Right lobe of liver (tissue), 6 donors: ENCODE results near the gene CENPM. TPM values are rescaled to one million over a fixed set of nuclear protein-coding genes. Genes with fewer than 3 reads are reported as not detected.

Source experiments
- ATAC-seq, 4 donors: fragments of 200-7000 bp; cut with Tn5 transposase; one replicate each; pipeline ENCODE4 v1.9.1; 2020; ENCODE audit warnings: mild to moderate bottlenecking in 4 of 4, moderate library complexity in 4 of 4
- DNase-seq, 3 donors: peaks; one replicate each; pipeline ENCODE4 v3.0.0-alpha.2; 2020
- H3K27ac ChIP-seq, 3 donors: fragments of 200-600 bp; one replicate each; pipeline ENCODE4 v1.8.0; 2022
- H3K27me3 ChIP-seq, 2 donors: fragments of 200-600 bp; one replicate each; pipeline ENCODE4 v1.8.0; 2022
- H3K36me3 ChIP-seq, 4 donors: fragments of 200-600 bp; sonication (generic) in 1 of 4; one replicate each; pipeline versions ENCODE4 v1.5.1 to v1.8.0; 2017 to 2022; ENCODE audit warnings: control low read depth in 1 of 4
- H3K4me1 ChIP-seq, 4 donors: fragments of 200-600 bp; sonication (generic) in 1 of 4; one replicate each; pipeline versions ENCODE4 v1.5.1 to v1.8.0; 2017 to 2022; ENCODE audit warnings: control low read depth in 1 of 4
- H3K4me3 ChIP-seq, 3 donors: fragments of 200-600 bp; one replicate each; pipeline ENCODE4 v1.8.0; 2022
- H3K9me3 ChIP-seq, 4 donors: fragments of 200-600 bp; sonication (generic) in 1 of 4; one replicate each; pipeline versions ENCODE4 v1.5.1 to v1.8.0; 2017 to 2022; ENCODE audit warnings: control low read depth in 1 of 4
- CTCF ChIP-seq, 4 donors: fragments of 200-600 bp in 3 of 4; fragments of 450-650 bp in 1 of 4; IDR thresholded peaks; one replicate each; pipeline versions ENCODE4 v1.5.1 to v1.8.0; 2016 to 2022; ENCODE audit warnings: antibody characterized with exemption in 4 of 4, mild to moderate bottlenecking in 2 of 4
- POLR2A ChIP-seq: fragments of 450-650 bp; IDR thresholded peaks from one replicate; pipeline ENCODE4 v1.6.1; 2017; ENCODE audit warnings: antibody characterized with exemption, mild to moderate bottlenecking
- WGBS: methylation state at CpG from one replicate; pipeline ENCODE4 v1.1.6; 2018; ENCODE audit warnings: low coverage, low lambda C conversion rate; ENCODE audit not compliant: insufficient coverage; ENCODE audit errors: missing lambda C conversion rate; 5-methylcytosine and 5-hydroxymethylcytosine counted together
- intact Hi-C, 2 donors: fragments of 100-400 bp; cut with DNase I; formaldehyde crosslinking; loops; one replicate each; pipeline versions ENCODE4 v1.11.2 to v1.14.1; 2022
- total RNA-seq, 6 experiments: library from RNA; depleted of rRNA in 2 of 6; stranded (reverse); fragments of >200 nt in 2 of 6; fragmentation: NEBNext Ultra II Directional in 3 of 6; extraction: Animal tissue kit (Norgen Biotek cat#: 25700) in 3 of 6; gene quantifications; one replicate each; pipeline versions ENCODE4 v1.1.0 to v1.2.4, GENCODE V29; 2016 to 2023
- donor health status: DM: no; HTN: yes; CAD: no.
- donor health status: DM: no; HTN: no; CAD: no.
- donor health status: DM: no; HTN: no; CAD: no.
- donor health status: DM: no; HTN: yes; CAD: no.
- donor health status: DM: no; HTN: yes; CAD: no.

The CENPM gene
- total RNA-seq, 6 experiments from 2014 or later = 0.29 to 3.7 (median 1.8) TPM; not detected in 2

- intact Hi-C loops = loop anchor here in 1 of 2 donors (5.0 kb wide), 1 partner anchor 236 kb away; the partner anchor contains the start of gene MEI1
- ATAC-seq (no peak), DNase-seq (no peak)
- WGBS = no CpG with 5 or more reads among the region's 16 CpGs
- Histone ChIP-seq H3K36me3 (no peaks in the 10 kb centered on the region), H3K4me3 (no peak overlapping the region), H3K27me3 (no peaks in the 10 kb centered on the region), H3K27ac (no peak overlapping the region), H3K4me1 (no peaks in the 10 kb centered on the region), H3K9me3 (no peaks in the 10 kb centered on the region)
- no peak for TF ChIP-seq POLR2A
- TF ChIP-seq CTCF (IDR thresholded peaks at IDR 0.05) = no peak
Observed at GRCh38 chr22:41933411-41934177, 13.4 kb downstream of the CENPM start.

- DNase-seq (no peak), ATAC-seq (no peak)
- no peaks in the 10 kb centered on the region for H3K9me3 ChIP-seq
- no peak overlapping the region for H3K27ac ChIP-seq
- H3K4me1 ChIP-seq = no peaks in the 10 kb centered on the region
- H3K4me3 ChIP-seq = no peak overlapping the region
- H3K36me3 ChIP-seq = no peaks in the 10 kb centered on the region
- WGBS = no CpG with 5 or more reads among the region's 12 CpGs
- TF ChIP-seq CTCF (IDR thresholded peaks at IDR 0.05) (no peak), POLR2A (no peak)
- no peaks in the 10 kb centered on the region for H3K27me3 ChIP-seq
- intact Hi-C loops = loop anchor here in 1 of 2 donors (5.0 kb wide), 1 partner anchor 235 kb away; the partner anchor contains the start of gene MEI1
Observed at GRCh38 chr22:41932353-41932752, 14.6 kb downstream of the CENPM start.

GRCh38 chr22:41931701-41932269 lies 15.2 kb downstream of the CENPM start:
- WGBS = 91% methylated on average over 8 of the region's 10 CpGs
- TF ChIP-seq POLR2A (no peak), CTCF (IDR thresholded peaks at IDR 0.05) (no peak)
- H3K4me3 ChIP-seq = no peak overlapping the region
- no peaks in the 10 kb centered on the region for H3K36me3 ChIP-seq
- ATAC-seq = no peak
- DNase-seq = no peak
- intact Hi-C loops = loop anchor here in 1 of 2 donors (5.0 kb wide), 1 partner anchor 234 kb away; the partner anchor contains the start of gene MEI1
- H3K9me3 ChIP-seq = no peaks in the 10 kb centered on the region
- H3K27me3 ChIP-seq = no peaks in the 10 kb centered on the region
- H3K27ac ChIP-seq = no peak overlapping the region
- no peaks in the 10 kb centered on the region for H3K4me1 ChIP-seq

GRCh38 chr22:41929418-41929810 lies 17.5 kb downstream of the CENPM start:
- TF ChIP-seq CTCF (IDR thresholded peaks at IDR 0.05) = no peak
- no peak for TF ChIP-seq POLR2A
- no peaks in the 10 kb centered on the region for H3K36me3 ChIP-seq
- peaks cover 0 to 9% (median 0%) of the 10 kb centered on the region in 4 donors for H3K4me1 ChIP-seq
- H3K27me3 ChIP-seq = no peaks in the 10 kb centered on the region
- no CpG with 5 or more reads among the region's 8 CpGs for WGBS
- no peak overlapping the region for H3K4me3 ChIP-seq
- H3K27ac ChIP-seq = no peak overlapping the region
- ATAC-seq = no peak
- intact Hi-C loops = no loop called here
- DNase-seq = no peak
- H3K9me3 ChIP-seq = no peaks in the 10 kb centered on the region
